Endothelial cell of hepatic sinusoid (primary cell): Measurements from ENCODE around the gene SNX18.
"Not testable (repeated sequence)": the region's sequence is repeated elsewhere in the genome, so short reads cannot be mapped to it uniquely, and the experiment has no call there.

Experiments
- in situ Hi-C: cut with HindIII; loops from 2 replicates; pipeline ENCODE4 v1.10.0; 2017; ENCODE audit warnings: low sequenced_read_pairs

The SNX18 gene

GRCh38 chr5:54517512-54518145 lies at the start of gene SNX18:
SNX18 (plus strand) TSS chr5:54517759; CDS start chr5:54517953, 194 bp downstream.
- in situ Hi-C loops, result no loop called here

GRCh38 chr5:54469622-54470021 lies 47.9 kb upstream of the SNX18 start:
- in situ Hi-C loops, result loop anchor here (25.0 kb wide), 1 partner anchor 1307 kb away; no protein-coding TSS in a partner anchor

GRCh38 chr5:54470128-54470527 lies 47.4 kb upstream of the SNX18 start:
- in situ Hi-C loops, result loop anchor here (25.0 kb wide), 1 partner anchor 1308 kb away; no protein-coding TSS in a partner anchor

GRCh38 chr5:54470677-54471076 lies 46.9 kb upstream of the SNX18 start:
- in situ Hi-C loops, result loop anchor here (25.0 kb wide), 1 partner anchor 1308 kb away; no protein-coding TSS in a partner anchor

GRCh38 chr5:54471398-54471797 lies 46.2 kb upstream of the SNX18 start:
- in situ Hi-C loops, result loop anchor here (25.0 kb wide), 1 partner anchor 1309 kb away; no protein-coding TSS in a partner anchor

- in situ Hi-C loops, result no loop called here
Observed at GRCh38 chr5:54476682-54477081, 40.9 kb upstream of the SNX18 start.

GRCh38 chr5:54477941-54478478 lies 39.5 kb upstream of the SNX18 start:
- in situ Hi-C loops, result no loop called here

GRCh38 chr5:54480296-54480695 lies 37.3 kb upstream of the SNX18 start:
- in situ Hi-C loops, result no loop called here

- in situ Hi-C loops, result no loop called here
Observed at GRCh38 chr5:54484219-54484894, 33.2 kb upstream of the SNX18 start.

GRCh38 chr5:54485659-54486058 lies 31.9 kb upstream of the SNX18 start:
- in situ Hi-C loops, result not testable (repeated sequence)

- in situ Hi-C loops, result not testable (repeated sequence)
Observed at GRCh38 chr5:54489648-54489979, 27.9 kb upstream of the SNX18 start.

- in situ Hi-C loops, result no loop called here
Observed at GRCh38 chr5:54491326-54491725, 26.2 kb upstream of the SNX18 start.

- in situ Hi-C loops, result no loop called here
Observed at GRCh38 chr5:54492178-54492577, 25.4 kb upstream of the SNX18 start.

- in situ Hi-C loops, result no loop called here
Observed at GRCh38 chr5:54495027-54495426, 22.5 kb upstream of the SNX18 start.

- in situ Hi-C loops, result no loop called here
Observed at GRCh38 chr5:54514291-54514690, 3.3 kb upstream of the SNX18 start.

GRCh38 chr5:54514841-54515432 lies 2.6 kb upstream of the SNX18 start:
- in situ Hi-C loops, result no loop called here

- in situ Hi-C loops, result no loop called here
Observed at GRCh38 chr5:54515634-54516033, 1.9 kb upstream of the SNX18 start.

- in situ Hi-C loops, result no loop called here
Observed at GRCh38 chr5:54516051-54516655, 1.4 kb upstream of the SNX18 start.

GRCh38 chr5:54517174-54517511 lies 416 bp upstream of the SNX18 start:
- in situ Hi-C loops, result no loop called here

GRCh38 chr5:54518146-54518817 lies 723 bp downstream of the SNX18 start:
- in situ Hi-C loops, result no loop called here
